GM18517 (cell line): ENCODE results near the gene DAPK2.

Experiments used
- ATAC-seq: cut with Tn5 transposase; IDR thresholded peaks from one replicate; pipeline ENCODE4 v1.9.1; 2021; ENCODE audit warnings: mild to moderate bottlenecking, moderate library complexity; ENCODE audit not compliant: unreplicated experiment

The DAPK2 gene

DNA sequence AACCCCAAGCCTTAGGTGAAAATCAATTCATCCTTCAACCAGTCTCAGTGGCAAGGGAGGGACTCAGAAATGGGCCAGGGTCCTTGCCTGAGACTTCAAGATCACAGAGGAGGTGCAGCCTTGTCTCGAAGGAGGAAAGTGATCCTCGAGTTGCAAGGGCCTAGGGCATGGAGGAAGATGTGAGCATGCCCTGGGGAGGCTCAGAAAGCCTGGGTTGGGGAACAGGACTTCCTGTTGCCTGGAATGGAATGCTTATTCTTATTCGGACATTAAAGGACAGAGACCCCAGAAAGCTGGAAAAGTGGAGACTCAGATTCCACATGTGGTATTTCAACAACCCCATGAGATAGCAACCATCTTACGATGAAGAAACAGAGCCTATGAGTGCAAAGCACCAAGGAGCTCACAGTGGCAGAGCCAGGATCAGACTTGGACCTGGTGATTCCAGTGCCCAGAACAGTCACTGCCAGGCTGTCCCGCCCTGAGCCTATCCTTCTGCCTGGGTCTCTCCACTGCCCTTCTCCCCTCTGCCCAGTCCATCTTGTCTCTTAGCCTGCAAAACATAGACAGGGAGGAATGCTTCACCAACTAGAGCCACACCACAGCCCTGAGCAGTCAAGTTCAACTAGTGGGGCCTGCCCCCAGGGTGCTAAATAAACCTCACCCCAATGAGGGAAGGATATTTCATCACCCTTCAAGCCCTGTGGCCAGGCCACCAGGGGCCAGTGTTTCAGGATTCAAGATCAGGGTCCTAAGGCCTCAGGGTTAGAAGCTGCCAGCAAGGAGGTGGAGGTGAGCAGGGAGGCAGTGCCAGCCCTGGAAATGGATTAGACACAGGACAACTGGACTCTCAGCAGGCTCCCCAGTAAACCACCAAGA lies 21.9 kb downstream of the DAPK2 start:
- ATAC-seq, result no peak

DNA sequence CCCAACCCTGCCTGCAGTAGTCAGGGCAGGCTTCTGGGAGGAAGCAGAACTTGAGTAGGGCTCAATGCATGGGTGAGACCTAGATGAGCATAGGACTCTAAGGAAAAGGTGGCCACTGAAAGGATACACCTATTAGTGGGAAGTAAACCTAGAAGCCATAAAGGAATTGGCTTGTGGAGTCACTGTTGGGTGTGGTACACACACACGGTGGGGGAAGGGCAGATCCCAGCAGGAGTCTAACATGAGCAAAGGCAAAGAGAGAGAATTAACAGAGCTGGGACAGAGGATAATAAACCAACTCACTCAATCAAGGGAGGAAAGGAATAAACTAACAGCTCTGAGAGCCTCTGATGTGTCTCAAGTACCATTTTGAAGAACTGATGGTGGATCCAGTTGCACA lies 23.1 kb downstream of the DAPK2 start:
- ATAC-seq, result no peak

DNA sequence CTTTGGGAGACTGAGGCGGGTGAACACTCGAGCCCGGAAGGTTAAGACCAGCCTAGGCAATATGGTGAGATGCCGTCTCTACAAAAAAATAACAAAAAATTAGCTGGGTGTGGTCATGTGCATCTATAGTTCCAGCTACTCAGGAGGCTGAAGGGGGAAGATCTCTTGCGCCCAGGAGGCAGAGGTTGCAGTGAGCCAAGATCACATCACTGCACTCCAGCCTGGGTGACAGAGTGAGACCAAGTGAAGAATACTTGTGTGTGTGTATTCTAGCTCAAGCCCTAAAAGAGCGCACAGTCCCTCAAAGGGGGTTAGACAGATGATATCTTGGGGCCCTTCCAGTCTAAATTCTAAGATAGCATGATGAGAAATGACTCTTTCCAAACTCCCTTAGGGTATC lies 23.7 kb downstream of the DAPK2 start:
- no peak for ATAC-seq

DNA sequence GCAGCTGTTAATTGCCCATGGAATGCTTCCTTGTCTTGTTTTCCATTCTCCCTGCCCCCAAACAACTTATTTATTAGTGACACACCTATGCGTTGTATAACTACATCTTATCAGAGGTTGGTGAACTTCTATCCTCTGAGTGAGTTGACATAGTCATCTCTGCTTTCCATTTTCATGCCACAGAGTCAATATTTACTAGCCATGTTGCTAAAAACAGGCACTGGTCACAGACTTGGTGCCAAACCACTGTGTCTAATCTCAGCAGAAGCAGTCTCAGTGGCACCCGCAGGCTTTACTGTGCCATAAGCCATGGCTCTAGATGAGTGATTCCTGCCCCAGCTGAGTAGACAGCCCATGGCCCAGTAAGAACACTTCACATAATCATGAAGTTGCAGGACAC lies 26.5 kb downstream of the DAPK2 start:
- no peak for ATAC-seq

DNA sequence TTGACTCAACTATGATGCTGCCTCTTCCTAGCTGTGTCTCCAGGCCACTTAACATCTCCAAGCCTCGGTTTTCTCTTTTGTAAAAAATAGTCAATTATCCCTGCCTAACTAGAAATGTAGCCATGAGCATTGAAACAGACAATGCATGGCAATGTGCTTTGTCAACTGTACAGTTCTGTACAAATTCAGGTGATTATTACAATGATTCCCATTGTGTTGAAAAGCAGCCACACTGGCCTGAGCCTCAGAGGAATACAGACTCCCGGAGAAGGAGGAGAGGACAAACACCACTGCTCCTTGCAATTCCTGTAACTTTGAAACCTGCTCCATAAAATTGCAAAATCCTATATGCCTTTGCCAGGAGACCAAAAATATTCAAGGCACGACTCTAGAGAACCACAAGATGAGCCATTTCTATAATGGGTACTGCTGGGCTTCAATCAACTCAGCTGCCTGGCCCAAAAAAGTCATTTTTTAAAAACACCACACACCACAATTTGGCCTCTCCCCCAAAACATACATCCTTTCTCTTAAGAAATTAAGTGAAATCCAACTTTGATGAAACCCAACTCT lies 28.6 kb downstream of the DAPK2 start:
- ATAC-seq, result no peak

DNA sequence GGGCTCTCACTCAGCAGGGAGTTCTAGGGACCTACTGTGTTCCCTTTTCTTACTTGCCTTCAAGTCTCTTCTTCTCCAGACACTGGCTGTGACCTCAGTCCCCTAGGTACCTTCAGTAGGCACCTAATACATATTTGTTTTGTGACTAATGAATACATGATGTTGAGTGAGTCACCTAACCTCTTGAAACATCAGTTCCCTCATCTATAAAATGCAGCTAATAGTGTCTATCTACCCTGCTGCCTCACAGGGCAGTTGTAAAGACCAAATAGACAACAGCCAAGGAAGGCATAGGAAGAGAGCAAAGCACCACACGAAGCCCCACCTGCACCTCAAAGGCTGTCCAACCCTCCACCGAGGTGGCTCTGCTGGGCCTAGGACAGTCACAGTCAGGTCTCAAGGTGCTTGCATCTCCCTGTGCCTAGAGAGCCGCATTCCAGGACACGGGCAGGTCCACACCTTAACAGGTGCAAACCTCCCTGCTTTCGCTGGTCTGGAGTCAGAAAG lies 29.1 kb downstream of the DAPK2 start:
- ATAC-seq, result no peak

DNA sequence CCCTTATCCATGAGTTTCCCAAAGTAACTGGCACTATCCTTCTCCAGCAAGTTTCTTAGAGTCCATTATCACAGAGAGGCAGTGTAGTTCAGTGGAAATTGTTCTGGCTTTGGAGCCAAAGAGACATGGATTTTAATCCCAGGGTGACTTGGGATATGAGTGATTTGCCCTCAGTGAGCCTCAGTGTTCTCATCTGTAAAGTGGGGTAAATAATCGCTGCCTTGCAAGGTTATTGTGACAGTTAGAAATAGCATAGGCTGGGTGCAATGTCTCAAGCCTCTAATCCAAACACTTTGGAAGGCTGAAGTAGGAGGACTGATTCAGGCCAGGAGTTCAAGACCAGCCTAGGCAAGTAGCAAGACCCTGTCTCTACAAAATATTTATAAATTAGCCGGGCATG lies 30.0 kb downstream of the DAPK2 start:
- no peak for ATAC-seq

DNA sequence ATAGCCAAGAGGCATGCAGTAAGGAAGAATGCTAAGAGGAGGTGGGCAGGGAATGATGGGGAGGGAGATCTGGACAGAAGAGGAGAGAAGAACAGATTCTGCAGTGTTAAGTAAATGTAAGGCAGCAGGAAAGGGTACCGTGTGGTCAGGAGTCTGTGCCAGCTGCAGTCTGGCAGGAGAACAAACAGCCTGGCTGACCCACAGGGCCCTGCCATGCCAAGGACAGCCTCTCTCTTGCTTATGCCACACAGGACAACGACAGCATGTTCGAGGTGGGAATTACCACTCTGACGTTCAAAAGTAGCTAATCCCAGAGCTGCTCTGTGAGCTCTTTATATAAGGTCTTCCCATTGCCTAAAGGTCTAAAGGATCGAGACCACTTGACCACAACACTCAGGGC lies 31.3 kb downstream of the DAPK2 start:
- no peak for ATAC-seq

DNA sequence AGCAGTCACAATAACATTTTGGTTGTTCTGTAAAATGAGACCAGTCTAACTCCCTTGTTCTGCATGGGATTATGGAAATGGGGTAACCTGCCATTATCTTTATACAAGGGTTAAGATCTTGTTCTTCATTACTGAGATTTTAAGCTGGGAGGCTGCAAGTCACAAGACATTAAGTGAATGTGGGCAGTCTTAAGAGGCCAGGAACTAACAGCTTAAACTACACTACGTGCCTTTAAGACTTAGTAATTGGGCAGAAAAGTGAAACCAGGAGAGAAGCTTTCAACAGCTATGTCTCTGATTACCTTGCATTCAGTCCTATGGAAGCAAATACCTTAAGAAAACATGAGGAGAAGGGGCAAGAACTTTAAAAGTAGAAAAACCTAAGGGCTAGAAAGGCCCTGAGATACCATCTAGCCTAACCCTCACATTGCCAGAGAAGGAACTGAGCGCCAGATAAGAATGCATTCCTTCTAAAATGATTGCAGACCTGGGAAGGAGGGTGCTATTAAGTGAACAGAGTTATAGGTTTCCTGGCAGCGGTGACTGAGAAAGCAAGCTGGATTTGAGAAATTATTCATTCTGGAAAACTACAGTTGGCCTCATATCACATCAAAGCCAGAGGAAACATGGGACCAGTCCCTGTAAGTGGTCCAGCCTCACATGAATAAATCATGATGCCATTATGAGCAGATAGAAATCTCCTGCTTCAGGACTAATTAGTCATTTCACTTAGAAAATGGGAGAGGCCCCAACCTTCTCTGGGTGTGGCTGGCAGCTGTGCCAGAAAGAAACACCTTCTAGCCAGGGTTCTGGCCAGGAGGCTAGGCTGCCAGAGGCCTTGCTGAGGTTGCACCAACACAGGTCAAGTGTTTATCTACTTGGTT lies 32.9 kb downstream of the DAPK2 start:
- no peak for ATAC-seq

DNA sequence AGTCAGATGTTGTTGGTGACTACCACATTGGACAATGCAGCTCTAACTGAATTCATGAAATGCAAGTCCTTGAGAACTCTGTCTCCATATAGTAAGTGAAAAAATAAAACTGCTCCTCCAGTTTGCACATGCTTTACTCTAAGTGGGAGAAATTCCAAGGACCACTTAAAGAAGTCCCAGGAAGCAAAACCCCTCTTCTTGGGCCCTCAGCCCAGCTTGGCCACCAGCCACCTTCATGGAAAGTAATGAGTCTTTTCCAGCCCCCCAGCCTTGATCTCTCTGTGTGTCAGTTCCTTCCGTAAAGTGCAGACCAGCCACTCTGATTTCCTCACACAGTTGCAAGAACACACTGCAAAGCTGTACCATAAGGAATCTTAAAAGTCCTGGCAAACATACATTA lies 34.5 kb downstream of the DAPK2 start:
- ATAC-seq, result no peak

DNA sequence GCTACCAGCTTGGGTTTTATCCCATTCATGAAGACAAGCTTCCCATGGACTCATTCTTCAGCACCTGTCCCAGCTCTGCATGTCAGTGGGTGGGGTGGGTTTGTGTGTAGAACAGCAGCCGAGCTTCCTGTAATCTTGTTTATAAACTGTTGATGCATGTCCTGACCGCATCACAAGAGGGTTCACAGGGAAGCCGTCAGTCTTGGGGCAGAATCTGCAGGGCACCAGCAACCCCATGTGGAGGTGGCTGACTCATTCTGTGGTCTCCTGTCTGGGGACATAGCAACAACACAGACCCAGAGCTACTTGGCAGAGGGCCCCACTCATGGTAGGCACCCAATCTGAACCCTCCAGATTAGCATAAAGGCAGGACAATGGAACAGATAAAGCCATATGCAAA lies 35.6 kb downstream of the DAPK2 start:
- peak; percentile 81 for ATAC-seq

DNA sequence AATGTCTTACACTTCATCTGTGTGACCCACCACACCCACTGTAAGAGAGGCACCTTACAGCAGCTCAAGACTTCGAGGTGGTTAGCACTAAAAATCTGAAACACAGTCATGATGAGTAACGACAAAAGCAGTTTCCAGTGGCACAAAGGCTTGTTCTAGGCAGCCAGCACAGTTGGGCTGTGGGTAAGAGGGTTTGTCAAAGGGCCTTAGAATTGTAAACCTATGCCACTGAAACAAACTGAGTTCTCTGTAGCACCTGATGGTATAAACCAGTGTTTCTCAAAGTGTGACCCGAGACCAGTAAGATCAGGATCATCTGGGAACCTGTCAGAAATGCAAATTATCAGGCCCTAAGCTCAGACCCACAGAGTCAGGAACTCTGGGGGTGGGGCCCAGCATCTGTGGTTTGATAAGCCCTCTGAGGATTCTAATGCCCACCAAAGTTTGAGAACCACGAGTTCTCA lies 36.5 kb downstream of the DAPK2 start:
- ATAC-seq, result peak; percentile 37

DNA sequence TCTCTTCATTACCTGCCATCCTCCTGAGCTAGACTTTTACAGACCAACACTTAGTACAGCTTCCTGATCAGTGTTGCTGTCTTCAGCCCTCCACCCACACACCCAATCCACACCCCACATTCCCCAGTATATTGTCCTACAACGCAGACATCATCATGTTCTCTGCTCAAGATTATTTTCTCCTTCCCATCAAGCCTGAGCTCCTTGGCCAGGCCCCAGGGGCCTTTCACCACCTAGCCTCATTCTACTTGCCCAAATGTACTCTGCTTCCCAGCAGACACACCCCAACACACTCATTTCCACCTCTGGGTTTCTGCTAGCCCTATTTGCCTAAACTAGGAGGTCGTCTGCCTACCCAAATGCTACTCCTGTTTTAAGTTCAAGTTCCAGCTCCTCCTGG lies 37.0 kb downstream of the DAPK2 start:
- no peak for ATAC-seq

DNA sequence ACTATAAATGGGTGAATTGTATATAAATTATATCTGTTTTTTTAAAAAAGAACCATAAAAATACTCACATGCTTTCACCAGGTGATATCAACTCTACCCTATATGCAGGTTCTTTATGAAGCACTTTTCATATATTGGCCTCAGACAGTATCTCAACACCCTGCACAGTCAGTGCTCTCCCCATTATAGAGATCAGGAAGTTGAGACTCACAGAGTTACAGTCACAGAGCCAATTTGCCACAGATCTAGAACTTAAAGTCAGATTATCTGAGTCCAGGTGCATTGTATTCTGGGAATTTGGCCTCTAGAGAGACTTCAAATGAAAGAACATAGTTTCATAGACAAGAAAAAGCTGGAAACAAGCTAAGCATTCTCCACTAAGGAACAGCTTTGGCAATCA lies 38.1 kb downstream of the DAPK2 start:
- ATAC-seq, result no peak

DNA sequence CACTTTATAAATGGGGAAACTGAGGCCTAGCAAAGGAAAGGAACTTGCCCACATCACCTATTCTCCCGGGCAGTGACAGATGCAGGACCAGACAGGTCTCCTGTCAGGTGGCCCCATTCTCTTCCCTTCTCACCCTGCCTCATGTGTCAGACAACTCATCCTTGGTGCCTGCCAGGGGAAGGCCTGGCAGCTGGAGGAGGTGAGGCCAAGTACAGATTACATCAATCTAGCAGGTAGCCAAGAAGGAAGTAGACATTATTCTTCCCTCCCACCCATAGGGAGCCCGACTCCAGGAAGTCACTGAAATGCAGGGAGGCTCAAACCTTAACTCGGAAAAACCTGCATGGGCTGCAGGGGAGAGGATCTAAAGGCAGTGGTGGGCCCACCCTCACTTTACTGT lies 39.6 kb downstream of the DAPK2 start:
- no peak for ATAC-seq

DNA sequence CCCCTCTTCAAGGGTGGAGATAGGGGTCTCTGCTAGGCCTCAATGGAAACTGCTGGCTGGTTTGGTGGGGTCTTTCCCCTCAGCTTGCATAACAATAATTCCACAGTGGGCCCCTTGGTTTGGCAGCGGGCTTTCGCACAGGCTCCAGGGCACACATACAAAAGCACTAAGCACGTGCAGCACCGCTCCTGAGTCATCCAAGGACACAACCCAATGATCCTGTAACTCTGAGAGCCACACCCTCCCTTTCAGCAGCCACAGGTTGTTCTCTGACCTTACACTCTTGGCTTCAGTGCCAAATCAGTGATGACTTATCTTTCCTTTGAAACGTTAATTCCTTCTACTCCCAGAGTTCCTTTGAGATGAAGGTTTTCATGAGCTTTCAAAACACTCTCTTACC lies 41.7 kb downstream of the DAPK2 start:
- ATAC-seq, result no peak

DNA sequence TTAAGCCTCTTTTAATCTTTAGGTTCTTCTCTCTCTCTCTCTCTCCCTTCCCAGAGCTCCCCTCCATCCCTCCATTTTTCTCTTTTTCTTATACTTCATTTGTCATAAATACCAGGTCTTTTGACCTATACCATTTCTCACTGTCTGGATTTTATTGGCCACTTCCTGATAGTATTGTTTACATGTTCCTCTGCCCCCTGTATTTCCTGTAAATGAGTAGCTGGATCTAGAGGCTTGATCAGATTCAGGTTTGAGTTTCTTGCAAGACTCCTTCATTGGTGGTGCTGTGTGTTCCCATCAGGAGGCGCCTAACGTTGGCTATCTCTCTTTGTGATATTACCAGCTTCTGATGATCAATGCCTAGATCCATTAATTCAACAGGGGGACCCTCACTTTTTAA lies 42.2 kb downstream of the DAPK2 start:
- no peak for ATAC-seq

DNA sequence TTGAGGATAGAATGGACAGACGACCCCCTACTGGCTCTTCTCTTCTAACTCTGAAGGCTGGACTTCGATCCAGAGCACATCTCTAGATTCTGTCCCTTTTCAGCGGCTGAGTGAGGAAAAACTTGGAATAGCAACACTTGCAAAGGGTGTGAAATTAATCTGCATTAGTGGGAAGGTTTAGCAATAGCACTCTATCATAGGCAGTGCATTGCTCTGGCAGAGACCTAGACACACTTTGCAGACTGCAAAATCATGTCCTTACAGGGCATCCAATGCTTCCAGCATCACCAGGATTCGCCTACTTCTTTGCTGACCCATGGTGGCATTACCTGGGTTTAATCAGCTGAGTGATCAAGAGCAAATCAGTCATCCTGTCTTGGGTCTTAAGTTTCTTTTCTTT lies 43.1 kb downstream of the DAPK2 start:
- ATAC-seq, result no peak

DNA sequence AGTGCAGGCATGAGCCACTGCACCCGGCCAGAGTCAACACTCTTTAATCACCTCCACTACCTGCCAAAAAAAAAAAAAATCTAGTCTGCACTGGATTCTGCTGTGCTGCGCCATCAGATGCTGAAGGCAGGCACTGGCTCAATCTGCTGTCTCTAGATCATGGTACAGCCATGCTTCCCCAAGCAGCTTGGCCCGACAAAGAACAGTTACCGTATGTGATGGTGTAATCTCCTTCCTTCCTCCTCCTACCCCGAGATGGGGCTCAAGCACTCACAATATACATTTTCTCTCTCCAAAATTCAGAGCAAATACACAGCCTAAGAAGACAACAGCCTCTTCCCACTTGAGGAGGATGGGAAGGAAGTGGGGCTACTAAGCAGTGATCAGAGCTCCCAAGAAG lies 45.1 kb downstream of the DAPK2 start:
- no peak for ATAC-seq

DNA sequence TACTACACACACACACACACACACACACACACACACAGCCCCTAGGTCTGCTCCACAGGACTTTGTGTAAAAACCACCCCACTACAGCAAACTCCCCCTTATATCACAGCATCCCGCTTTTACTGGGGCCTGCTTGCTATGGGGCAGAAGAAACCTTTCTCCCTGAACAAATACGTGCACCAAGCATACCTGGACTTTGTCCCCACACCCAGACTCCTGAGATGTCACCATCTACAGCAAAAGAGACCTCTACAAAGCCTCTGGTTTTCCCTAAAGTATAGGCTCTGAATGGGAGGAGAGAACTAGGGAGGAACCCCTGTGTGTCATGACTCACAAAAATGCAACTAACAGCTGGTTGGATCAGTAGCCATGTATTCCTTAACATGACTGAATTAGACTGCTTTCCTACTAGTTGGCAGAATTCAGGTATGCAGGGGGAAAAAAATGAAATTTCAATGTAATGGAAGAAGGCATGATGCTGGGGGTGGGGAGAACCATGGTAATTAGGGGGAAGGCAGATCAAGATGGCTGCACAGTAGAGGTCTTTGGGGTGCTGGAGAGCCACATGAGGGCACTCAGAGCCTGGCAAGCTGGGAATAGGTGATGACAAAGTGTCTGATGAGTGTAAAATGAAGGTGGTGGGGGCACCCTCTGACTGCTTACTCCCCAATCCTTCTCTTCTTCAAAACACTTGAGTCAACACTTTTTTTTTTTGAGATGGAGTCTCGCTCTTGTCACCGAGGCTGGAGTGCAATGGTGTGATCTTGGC lies 45.9 kb downstream of the DAPK2 start:
- no peak for ATAC-seq

DNA sequence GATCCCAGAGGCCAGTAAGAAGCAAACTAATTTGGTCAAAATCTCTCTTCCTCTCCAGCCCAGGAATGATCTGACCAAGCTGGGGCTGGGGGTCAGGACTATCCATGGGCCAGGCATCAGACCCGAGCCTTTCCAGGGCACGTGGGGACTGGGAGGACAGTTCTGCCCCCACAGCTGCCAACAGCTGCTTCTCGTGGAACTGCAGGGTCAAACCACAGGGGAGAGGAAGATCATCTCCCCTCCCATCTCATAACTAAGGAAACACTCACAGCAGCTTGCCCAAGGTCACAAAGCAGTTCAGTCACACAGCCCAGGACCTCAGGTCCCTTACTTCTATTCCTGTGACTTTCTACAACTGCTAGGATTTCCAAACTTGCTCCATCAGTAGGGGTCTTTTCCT lies 47.1 kb downstream of the DAPK2 start:
- no peak for ATAC-seq
